HCT116 (cell line): ENCODE measurements around the gene C11orf68. TPM values are rescaled to one million over a fixed set of nuclear protein-coding genes. Genes with fewer than 3 reads are reported as not detected.
A peak's percentile ranks its signal among the peaks of the same experiment; 100 is the strongest.

Experiments used
- ATAC-seq: fragments of 200-7000 bp; cut with Tn5 transposase; 2 replicates; pipeline ENCODE4 v1.9.1; 2020; ENCODE audit warnings: mild to moderate bottlenecking, moderate library complexity
- BruUV-seq: library from RNA; stranded (reverse); fragments of 400-500 nt; replicated peaks from 2 replicates; lab custom pipeline; 2021; lab: Mats Ljungman, UMichigan
- CTCF ChIA-PET: fragments of 300-600 bp; sonication (Branson Sonifier 250); formaldehyde crosslinking; loops from one replicate; lab custom pipeline; 2021; ENCODE audit warnings: antibody characterized with exemption; lab: Charles Lee
- POLR2A ChIA-PET: fragments of 300-600, 350-600 bp; sonication (Branson Sonifier 250); formaldehyde crosslinking; loops from one replicate; lab custom pipeline; 2021; ENCODE audit warnings: antibody characterized with exemption; lab: Charles Lee
- RAD21 ChIA-PET, 2 experiments: fragments of 300-600 bp; sonication (Branson Sonifier 250); formaldehyde crosslinking; loops; one replicate each; lab custom pipeline; 2023; ENCODE audit warnings: low total read pairs in 2 of 2; ENCODE audit not compliant: uncharacterized antibody in 2 of 2, unreplicated experiment in 2 of 2, low non-redundant PET in 1 of 2; lab: Charles Lee
- DNase-seq: peaks from one replicate; pipeline ENCODE4 v3.0.0-alpha.2; 2010; ENCODE audit warnings: low read depth, low spot score
- H2AFZ ChIP-seq: fragments of 200-600 bp; shearing (Covaris generic), sonication (generic); 2 replicates; pipeline ENCODE4 v1.6.1; 2017; ENCODE audit warnings: low read depth, mixed run types, mixed read lengths, antibody characterized with exemption, low read length; ENCODE audit not compliant: poor library complexity, severe bottlenecking
- H3K27ac ChIP-seq: 2 replicates; pipeline ENCODE4 v1.5.1; 2012; ENCODE audit warnings: low read depth, low read length
- H3K27me3 ChIP-seq: fragments of 200-600 bp; sonication (generic); 2 replicates; pipeline ENCODE4 v1.6.1; 2016; ENCODE audit warnings: mixed run types, low read length, mixed read lengths; ENCODE audit not compliant: insufficient read depth
- H3K36me3 ChIP-seq, 2 experiments: fragments of 200-500 bp in 1 of 2; fragments of 200-600 bp in 1 of 2; sonication (Bioruptor generic) in 1 of 2; sonication (generic) in 1 of 2; 2 replicates each; pipeline versions ENCODE4 v1.5.1 to v1.6.1; 2014 to 2016; ENCODE audit warnings: low read length in 2 of 2, inconsistent platforms in 1 of 2, mixed read lengths in 1 of 2, mixed run types in 1 of 2; ENCODE audit not compliant: insufficient read depth in 2 of 2, control insufficient read depth in 1 of 2
- H3K4me1 ChIP-seq, 2 experiments: fragments of 200-600 bp in 1 of 2; sonication (generic) in 1 of 2; 2 replicates each; pipeline versions ENCODE4 v1.5.1 to v1.6.1; 2012 to 2017; ENCODE audit warnings: low read length in 2 of 2, inconsistent platforms in 1 of 2, mild to moderate bottlenecking in 1 of 2, mixed read lengths in 1 of 2, mixed run types in 1 of 2, moderate library complexity in 1 of 2; ENCODE audit not compliant: insufficient read depth in 2 of 2, control insufficient read depth in 1 of 2
- H3K4me2 ChIP-seq: fragments of 200-600 bp; sonication (generic); 2 replicates; pipeline ENCODE4 v1.6.1; 2017; ENCODE audit warnings: mixed run types, low read length, mixed read lengths
- H3K4me3 ChIP-seq, 2 experiments: fragments of 200-600 bp in 1 of 2; sonication (generic) in 1 of 2; replicated peaks in 1 of 2; 2 replicates each; pipeline ENCODE4 v1.5.1; 2011 to 2016; ENCODE audit warnings: low read length in 2 of 2, control low read depth in 1 of 2, low read depth in 1 of 2, mild to moderate bottlenecking in 1 of 2, mixed read lengths in 1 of 2, mixed run types in 1 of 2
- H3K79me2 ChIP-seq: fragments of 200-600 bp; sonication (generic); 2 replicates; pipeline ENCODE4 v1.6.1; 2017; ENCODE audit warnings: mild to moderate bottlenecking, mixed run types, low read length, moderate library complexity, mixed read lengths; ENCODE audit not compliant: insufficient read depth
- H3K9ac ChIP-seq: fragments of 200-600 bp; sonication (generic); 2 replicates; pipeline ENCODE4 v1.6.1; 2016; ENCODE audit warnings: low read length, mixed read lengths
- H3K9me2 ChIP-seq: fragments of 200-600 bp; sonication (generic), shearing (Covaris generic); 2 replicates; pipeline ENCODE4 v1.6.1; 2017; ENCODE audit warnings: mixed run types, mild to moderate bottlenecking, moderate library complexity; ENCODE audit not compliant: insufficient read depth
- H3K9me3 ChIP-seq, 2 experiments: fragments of 200-500 bp in 1 of 2; fragments of 200-600 bp in 1 of 2; sonication (Bioruptor generic) in 1 of 2; sonication (generic) in 1 of 2; 2 replicates each; pipeline ENCODE4 v1.6.1; 2014 to 2017; ENCODE audit warnings: low read length in 2 of 2, mixed read lengths in 2 of 2, inconsistent platforms in 1 of 2, low read depth in 1 of 2, mild to moderate bottlenecking in 1 of 2, mixed run types in 1 of 2, moderate library complexity in 1 of 2; ENCODE audit not compliant: control insufficient read depth in 1 of 2, insufficient read depth in 1 of 2
- H4K20me1 ChIP-seq: fragments of 200-600 bp; sonication (generic), shearing (Covaris generic); 2 replicates; pipeline ENCODE4 v1.6.1; 2017; ENCODE audit warnings: mixed run types, mild to moderate bottlenecking, moderate library complexity; ENCODE audit not compliant: insufficient read depth
- EGR1 ChIP-seq: IDR thresholded peaks from 2 replicates; pipeline ENCODE4 v1.6.1; 2012; ENCODE audit warnings: low read depth
- EZH2 ChIP-seq: fragments of 200-600 bp; sonication (generic); IDR thresholded peaks from 2 replicates; pipeline ENCODE4 v1.6.1; 2017; ENCODE audit warnings: antibody characterized with exemption, mixed run types
- MAX ChIP-seq: IDR thresholded peaks from 2 replicates; pipeline ENCODE4 v1.6.1; 2012
- POLR2AphosphoS5 ChIP-seq: IDR thresholded peaks from 2 replicates; pipeline ENCODE4 v1.6.1; 2011; ENCODE audit warnings: mild to moderate bottlenecking, low read depth, low read length, moderate library complexity
- SIN3A ChIP-seq: IDR thresholded peaks from 2 replicates; pipeline ENCODE4 v1.6.1; 2012; ENCODE audit warnings: low read depth
- SP1 ChIP-seq: IDR thresholded peaks from 2 replicates; pipeline ENCODE4 v1.6.1; 2012; ENCODE audit warnings: low read depth
- YY1 ChIP-seq: IDR thresholded peaks from 2 replicates; pipeline ENCODE4 v1.6.1; 2011; ENCODE audit warnings: low read length, low read depth, moderate library complexity, mild to moderate bottlenecking; ENCODE audit not compliant: insufficient replicate concordance; ENCODE audit errors: extremely low read depth
- intact Hi-C: fragments of 100-400 bp; cut with micrococcal nuclease; formaldehyde crosslinking; loops from 2 replicates; pipeline ENCODE4 v1.10.0; 2022
- total RNA-seq: library from RNA; stranded (reverse); gene quantifications from one replicate; pipeline ENCODE4 v1.2.1, GENCODE V29; 2021; ENCODE audit not compliant: unreplicated experiment

Gene C11orf68
- total RNA-seq, 1 experiment from 2014 or later: 49.8 TPM

GRCh38 chr11:65873318-65874156, 45.3 kb downstream of the C11orf68 start:
- no peaks in the 10 kb centered on the region for H3K9me3 ChIP-seq
- BruUV-seq: TSS peak; percentile 64
- H3K9ac ChIP-seq: peak overlapping the region; percentile 58
- ATAC-seq: peak; percentile 90
- no peaks in the 10 kb centered on the region for H3K36me3 ChIP-seq
- H3K79me2 ChIP-seq: no peaks in the 10 kb centered on the region
- no peaks in the 10 kb centered on the region for H4K20me1 ChIP-seq
- TF ChIP-seq SP1: peak; percentile 75
- TF ChIP-seq EZH2: no peak
- TF ChIP-seq SIN3A: peak; percentile 48; the same call in 1 of the 2 replicates
- TF ChIP-seq POLR2AphosphoS5: peak; percentile 79
- TF ChIP-seq YY1: no peak
- peak; percentile 88 for TF ChIP-seq MAX
- TF ChIP-seq EGR1: peak; percentile 84
- no peak overlapping the region for H2AFZ ChIP-seq
- intact Hi-C loops: loop anchor here (5.0 kb wide), 1 partner anchor 161 kb away; the partner anchor contains the start of gene KAT5
- H3K4me1 ChIP-seq: peaks cover 10 to 13% of the 10 kb centered on the region in 2 experiments; a peak in 3 of 4 replicates
- H3K4me3 ChIP-seq: peak overlapping the region; percentile 52 to 55
- RAD21 ChIA-PET: interaction anchor here in 1 of 2 experiments (0.5 kb wide), 1 partner anchor 104 kb away, joined by 3 read pairs; no protein-coding TSS in a partner anchor
- CTCF ChIA-PET: interaction anchor here (0.8 to 1.8 kb wide), 4 partner anchors 11 to 172 kb away, joined by 3 to 21 read pairs (median 10); partner anchors contain the start of genes FIBP and MUS81
- POLR2A ChIA-PET: interaction anchor here (1.0 to 1.7 kb wide), 4 partner anchors 11 to 18 kb away, joined by 3 to 6 read pairs (median 5); partner anchors contain the start of genes CCDC85B, CFL1 and FIBP
- H3K27me3 ChIP-seq: no peaks in the 10 kb centered on the region
- no peaks in the 10 kb centered on the region for H3K9me2 ChIP-seq
- peak overlapping the region; percentile 55 for H3K27ac ChIP-seq
- peak overlapping the region; percentile 81 for H3K4me2 ChIP-seq
- peak; percentile 83 for DNase-seq
